WTC11 (cell line): ENCODE results near the gene CRACDL. TPM values are rescaled to one million over a fixed set of nuclear protein-coding genes. Genes with fewer than 3 reads are reported as not detected.

Source experiments
- ATAC-seq: fragments of 200-7000 bp; cut with Tn5 transposase; 2 replicates; pipeline ENCODE4 v1.10.0; 2021; ENCODE audit warnings: mild to moderate bottlenecking, moderate library complexity
- CTCF ChIA-PET: fragments of 300-600 bp; sonication (Branson Sonifier 250); formaldehyde crosslinking; loops from one replicate; lab custom pipeline; 2021; ENCODE audit warnings: antibody characterized with exemption; lab: Charles Lee
- POLR2A ChIA-PET: fragments of 350-600 bp; sonication (Branson Sonifier 250); formaldehyde crosslinking; loops from one replicate; lab custom pipeline; 2021; ENCODE audit warnings: antibody characterized with exemption; lab: Charles Lee
- DNase-seq: peaks from one replicate; pipeline ENCODE4 v3.0.0; 2021; ENCODE audit warnings: low spot score
- H3K27ac Mint-ChIP-seq: 2 replicates; pipeline ENCODE4 v1.8.0; 2021; ENCODE audit warnings: mixed read lengths
- H3K27me3 Mint-ChIP-seq: 2 replicates; pipeline ENCODE4 v1.8.0; 2021; ENCODE audit warnings: low read depth, mild to moderate bottlenecking, moderate library complexity, mixed read lengths
- H3K36me3 Mint-ChIP-seq: 2 replicates; pipeline ENCODE4 v1.8.0; 2021; ENCODE audit warnings: mixed read lengths
- H3K4me1 Mint-ChIP-seq: 2 replicates; pipeline ENCODE4 v1.8.0; 2022; ENCODE audit warnings: mixed read lengths
- H3K4me3 Mint-ChIP-seq: 2 replicates; pipeline ENCODE4 v1.8.0; 2021; ENCODE audit warnings: mild to moderate bottlenecking, moderate library complexity, mixed read lengths
- H3K9me3 Mint-ChIP-seq: 2 replicates; pipeline ENCODE4 v1.8.0; 2021; ENCODE audit warnings: mixed read lengths
- HMGA2 ChIP-seq: fragments of 250-450 bp; sonication (Bioruptor Pico); IDR thresholded peaks from 2 replicates; pipeline ENCODE4 v1.4.0; 2021; ENCODE audit warnings: mild to moderate bottlenecking, moderate library complexity
- JAZF1 ChIP-seq: fragments of 250-450 bp; sonication (Bioruptor Pico); IDR thresholded peaks from 2 replicates; pipeline ENCODE4 v1.9.0; 2021; ENCODE audit warnings: moderate library complexity, mild to moderate bottlenecking, inconsistent platforms
- KAT7 ChIP-seq: sonication (generic); formaldehyde crosslinking; IDR thresholded peaks from 2 replicates; pipeline ENCODE4 v1.8.1; 2023; ENCODE audit warnings: missing genetic modification reagents, mild to moderate bottlenecking, borderline replicate concordance
- OVOL2 ChIP-seq: fragments of 250-450 bp; sonication (Bioruptor Pico); IDR thresholded peaks from 2 replicates; pipeline ENCODE4 v1.9.0; 2021; ENCODE audit warnings: mild to moderate bottlenecking, borderline replicate concordance
- SMAD4 ChIP-seq: sonication (generic); formaldehyde crosslinking; IDR thresholded peaks from 2 replicates; pipeline ENCODE4 v1.8.0; 2022; ENCODE audit warnings: mild to moderate bottlenecking, missing genetic modification reagents
- TEAD4 ChIP-seq: sonication (generic); formaldehyde crosslinking; IDR thresholded peaks from 2 replicates; pipeline ENCODE4 v1.8.0; 2022; ENCODE audit warnings: mild to moderate bottlenecking, missing genetic modification reagents
- ZBTB21 ChIP-seq: sonication (generic); formaldehyde crosslinking; IDR thresholded peaks from 2 replicates; pipeline ENCODE4 v1.8.1; 2023; ENCODE audit warnings: mild to moderate bottlenecking, missing genetic modification reagents, borderline replicate concordance
- ZNF121 ChIP-seq: sonication (generic); formaldehyde crosslinking; IDR thresholded peaks from 2 replicates; pipeline ENCODE4 v1.8.0; 2023; ENCODE audit warnings: missing genetic modification reagents
- ZNF232 ChIP-seq: sonication (generic); formaldehyde crosslinking; IDR thresholded peaks from 2 replicates; pipeline ENCODE4 v1.8.0; 2022; ENCODE audit warnings: mild to moderate bottlenecking, missing genetic modification reagents
- ZNF263 ChIP-seq: sonication (generic); formaldehyde crosslinking; IDR thresholded peaks from 2 replicates; pipeline ENCODE4 v1.8.1; 2022; ENCODE audit warnings: low read depth, mild to moderate bottlenecking, moderate library complexity, missing genetic modification reagents
- ZNF317 ChIP-seq: sonication (generic); formaldehyde crosslinking; IDR thresholded peaks from 2 replicates; pipeline ENCODE4 v1.8.1; 2023; ENCODE audit warnings: low read depth, mild to moderate bottlenecking, moderate library complexity, missing genetic modification reagents, borderline replicate concordance
- ZNF396 ChIP-seq: fragments of 250-450 bp; sonication (Bioruptor Pico); IDR thresholded peaks from 2 replicates; pipeline ENCODE4 v1.8.0; 2021; ENCODE audit warnings: mild to moderate bottlenecking, moderate library complexity, borderline replicate concordance
- ZNF423 ChIP-seq: fragments of 250-450 bp; sonication (Bioruptor Pico); IDR thresholded peaks from 2 replicates; pipeline ENCODE4 v2.1.2; 2022; ENCODE audit warnings: mild to moderate bottlenecking, moderate library complexity
- ZNF671 ChIP-seq: fragments of 250-450 bp; sonication (Bioruptor Pico); IDR thresholded peaks from 2 replicates; pipeline ENCODE4 v1.8.0; 2021; ENCODE audit warnings: mild to moderate bottlenecking
- total RNA-seq: library from RNA; stranded (reverse); gene quantifications from 3 replicates; pipeline ENCODE4 v1.2.3, GENCODE V29; 2021
- TF ChIP-seq, protein P1 (sequence below): sonication (generic); formaldehyde crosslinking; IDR thresholded peaks from 2 replicates; pipeline ENCODE4 v1.8.1; 2023; ENCODE audit warnings: mild to moderate bottlenecking, missing genetic modification reagents, borderline replicate concordance
- TF ChIP-seq, protein P2 (sequence below): sonication (generic); formaldehyde crosslinking; IDR thresholded peaks from 2 replicates; pipeline ENCODE4 v1.8.1; 2022; ENCODE audit warnings: low read depth, mild to moderate bottlenecking, moderate library complexity, missing genetic modification reagents, borderline replicate concordance
- TF ChIP-seq, protein P3 (sequence below): sonication (generic); formaldehyde crosslinking; IDR thresholded peaks from 2 replicates; pipeline ENCODE4 v1.8.1; 2022; ENCODE audit warnings: mild to moderate bottlenecking, moderate library complexity, missing genetic modification reagents
- TF ChIP-seq, protein P4 (sequence below): sonication (generic); formaldehyde crosslinking; IDR thresholded peaks from 2 replicates; pipeline ENCODE4 v1.8.0; 2022; ENCODE audit warnings: mild to moderate bottlenecking, missing genetic modification reagents
- TF ChIP-seq, protein P5 (sequence below): fragments of 200-600 bp; IDR thresholded peaks from 2 replicates; pipeline ENCODE4 v1.8.0; 2022; ENCODE audit warnings: antibody characterized with exemption
- TF ChIP-seq, protein P6 (sequence below): sonication (generic); formaldehyde crosslinking; conservative IDR thresholded peaks from 2 replicates; pipeline ENCODE4 v1.8.1; 2022; ENCODE audit warnings: mild to moderate bottlenecking, missing genetic modification reagents

Gene CRACDL
- total RNA-seq, 1 experiment from 2014 or later: 0.72 TPM

DNA sequence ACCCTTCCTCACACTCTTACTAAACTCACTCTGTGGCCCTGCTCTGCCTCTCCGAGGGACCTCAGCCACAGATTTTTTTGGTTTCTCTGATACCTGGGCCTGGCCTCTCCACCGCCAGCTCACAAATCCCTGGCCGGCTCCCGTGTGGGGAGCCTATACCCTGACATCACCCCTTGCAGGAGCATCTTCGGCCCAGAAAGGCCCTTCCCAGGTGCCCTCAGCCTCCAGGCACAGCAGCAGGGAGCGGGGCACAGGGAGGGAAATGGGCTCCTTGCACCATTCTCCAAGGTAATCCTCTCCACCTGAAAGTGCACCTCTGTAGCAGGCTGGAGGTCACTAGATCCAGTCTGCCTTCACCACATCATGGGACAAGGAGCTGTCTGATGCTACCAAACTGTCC, 43.2 kb downstream of the CRACDL start:
- TF ChIP-seq, protein P1, sequence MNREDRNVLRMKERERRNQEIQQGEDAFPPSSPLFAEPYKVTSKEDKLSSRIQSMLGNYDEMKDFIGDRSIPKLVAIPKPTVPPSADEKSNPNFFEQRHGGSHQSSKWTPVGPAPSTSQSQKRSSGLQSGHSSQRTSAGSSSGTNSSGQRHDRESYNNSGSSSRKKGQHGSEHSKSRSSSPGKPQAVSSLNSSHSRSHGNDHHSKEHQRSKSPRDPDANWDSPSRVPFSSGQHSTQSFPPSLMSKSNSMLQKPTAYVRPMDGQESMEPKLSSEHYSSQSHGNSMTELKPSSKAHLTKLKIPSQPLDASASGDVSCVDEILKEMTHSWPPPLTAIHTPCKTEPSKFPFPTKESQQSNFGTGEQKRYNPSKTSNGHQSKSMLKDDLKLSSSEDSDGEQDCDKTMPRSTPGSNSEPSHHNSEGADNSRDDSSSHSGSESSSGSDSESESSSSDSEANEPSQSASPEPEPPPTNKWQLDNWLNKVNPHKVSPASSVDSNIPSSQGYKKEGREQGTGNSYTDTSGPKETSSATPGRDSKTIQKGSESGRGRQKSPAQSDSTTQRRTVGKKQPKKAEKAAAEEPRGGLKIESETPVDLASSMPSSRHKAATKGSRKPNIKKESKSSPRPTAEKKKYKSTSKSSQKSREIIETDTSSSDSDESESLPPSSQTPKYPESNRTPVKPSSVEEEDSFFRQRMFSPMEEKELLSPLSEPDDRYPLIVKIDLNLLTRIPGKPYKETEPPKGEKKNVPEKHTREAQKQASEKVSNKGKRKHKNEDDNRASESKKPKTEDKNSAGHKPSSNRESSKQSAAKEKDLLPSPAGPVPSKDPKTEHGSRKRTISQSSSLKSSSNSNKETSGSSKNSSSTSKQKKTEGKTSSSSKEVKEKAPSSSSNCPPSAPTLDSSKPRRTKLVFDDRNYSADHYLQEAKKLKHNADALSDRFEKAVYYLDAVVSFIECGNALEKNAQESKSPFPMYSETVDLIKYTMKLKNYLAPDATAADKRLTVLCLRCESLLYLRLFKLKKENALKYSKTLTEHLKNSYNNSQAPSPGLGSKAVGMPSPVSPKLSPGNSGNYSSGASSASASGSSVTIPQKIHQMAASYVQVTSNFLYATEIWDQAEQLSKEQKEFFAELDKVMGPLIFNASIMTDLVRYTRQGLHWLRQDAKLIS: no peak
- TF ChIP-seq, protein P2, sequence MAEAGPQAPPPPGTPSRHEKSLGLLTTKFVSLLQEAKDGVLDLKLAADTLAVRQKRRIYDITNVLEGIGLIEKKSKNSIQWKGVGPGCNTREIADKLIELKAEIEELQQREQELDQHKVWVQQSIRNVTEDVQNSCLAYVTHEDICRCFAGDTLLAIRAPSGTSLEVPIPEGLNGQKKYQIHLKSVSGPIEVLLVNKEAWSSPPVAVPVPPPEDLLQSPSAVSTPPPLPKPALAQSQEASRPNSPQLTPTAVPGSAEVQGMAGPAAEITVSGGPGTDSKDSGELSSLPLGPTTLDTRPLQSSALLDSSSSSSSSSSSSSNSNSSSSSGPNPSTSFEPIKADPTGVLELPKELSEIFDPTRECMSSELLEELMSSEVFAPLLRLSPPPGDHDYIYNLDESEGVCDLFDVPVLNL: no peak
- TF ChIP-seq, protein P3, sequence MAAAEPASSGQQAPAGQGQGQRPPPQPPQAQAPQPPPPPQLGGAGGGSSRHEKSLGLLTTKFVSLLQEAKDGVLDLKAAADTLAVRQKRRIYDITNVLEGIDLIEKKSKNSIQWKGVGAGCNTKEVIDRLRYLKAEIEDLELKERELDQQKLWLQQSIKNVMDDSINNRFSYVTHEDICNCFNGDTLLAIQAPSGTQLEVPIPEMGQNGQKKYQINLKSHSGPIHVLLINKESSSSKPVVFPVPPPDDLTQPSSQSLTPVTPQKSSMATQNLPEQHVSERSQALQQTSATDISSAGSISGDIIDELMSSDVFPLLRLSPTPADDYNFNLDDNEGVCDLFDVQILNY (CRISPR knock-in tag): no peak
- TF ChIP-seq ZNF263 (CRISPR knock-in tag) (no peak), ZNF423 (no peak), ZNF121 (CRISPR knock-in tag) (no peak), HMGA2 (CRISPR knock-in tag) (no peak)
- TF ChIP-seq, all 79 proteins: peak for 0
- DNase-seq: no peak
- CTCF ChIA-PET: no interaction called here

DNA sequence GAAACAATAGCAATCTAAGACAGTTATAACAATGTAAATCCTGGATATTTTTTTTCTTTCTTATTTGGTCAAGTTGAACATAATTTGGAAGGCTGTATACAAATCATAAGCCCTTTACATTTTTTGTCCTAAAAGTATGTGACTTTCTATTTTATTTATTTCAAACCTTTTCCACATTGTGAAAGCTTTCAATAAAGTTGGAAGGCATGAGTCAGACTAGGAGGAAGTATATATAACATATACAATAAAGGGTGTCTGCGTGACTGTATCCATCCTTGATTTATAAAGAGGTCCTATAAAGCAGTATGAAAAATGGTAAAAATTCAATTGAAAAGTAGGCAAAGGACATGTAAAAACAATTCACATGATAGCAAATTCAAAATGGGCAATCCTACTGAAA, 44.4 kb downstream of the CRACDL start:
- Mint-ChIP-seq H3K4me1 (no peaks in the 10 kb centered on the region), H3K9me3 (peaks cover 32% of the 10 kb centered on the region), H3K4me3 (no peak overlapping the region), H3K27me3 (no peaks in the 10 kb centered on the region), H3K27ac (no peak overlapping the region), H3K36me3 (peaks cover 11% of the 10 kb centered on the region)
- ATAC-seq (no peak), DNase-seq (no peak)
- no peak for TF ChIP-seq TEAD4
- TF ChIP-seq, protein P4, sequence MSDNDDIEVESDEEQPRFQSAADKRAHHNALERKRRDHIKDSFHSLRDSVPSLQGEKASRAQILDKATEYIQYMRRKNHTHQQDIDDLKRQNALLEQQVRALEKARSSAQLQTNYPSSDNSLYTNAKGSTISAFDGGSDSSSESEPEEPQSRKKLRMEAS (CRISPR knock-in tag): no peak
- no peak for TF ChIP-seq OVOL2 (CRISPR knock-in tag)
- TF ChIP-seq ZNF396 (CRISPR knock-in tag): no peak
- TF ChIP-seq ZNF232: no peak
- no peak for TF ChIP-seq ZBTB21 (CRISPR knock-in tag)
- TF ChIP-seq KAT7: no peak
- TF ChIP-seq, protein P5, sequence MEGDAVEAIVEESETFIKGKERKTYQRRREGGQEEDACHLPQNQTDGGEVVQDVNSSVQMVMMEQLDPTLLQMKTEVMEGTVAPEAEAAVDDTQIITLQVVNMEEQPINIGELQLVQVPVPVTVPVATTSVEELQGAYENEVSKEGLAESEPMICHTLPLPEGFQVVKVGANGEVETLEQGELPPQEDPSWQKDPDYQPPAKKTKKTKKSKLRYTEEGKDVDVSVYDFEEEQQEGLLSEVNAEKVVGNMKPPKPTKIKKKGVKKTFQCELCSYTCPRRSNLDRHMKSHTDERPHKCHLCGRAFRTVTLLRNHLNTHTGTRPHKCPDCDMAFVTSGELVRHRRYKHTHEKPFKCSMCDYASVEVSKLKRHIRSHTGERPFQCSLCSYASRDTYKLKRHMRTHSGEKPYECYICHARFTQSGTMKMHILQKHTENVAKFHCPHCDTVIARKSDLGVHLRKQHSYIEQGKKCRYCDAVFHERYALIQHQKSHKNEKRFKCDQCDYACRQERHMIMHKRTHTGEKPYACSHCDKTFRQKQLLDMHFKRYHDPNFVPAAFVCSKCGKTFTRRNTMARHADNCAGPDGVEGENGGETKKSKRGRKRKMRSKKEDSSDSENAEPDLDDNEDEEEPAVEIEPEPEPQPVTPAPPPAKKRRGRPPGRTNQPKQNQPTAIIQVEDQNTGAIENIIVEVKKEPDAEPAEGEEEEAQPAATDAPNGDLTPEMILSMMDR: no peak
- no peak for TF ChIP-seq JAZF1
- TF ChIP-seq, protein P6, sequence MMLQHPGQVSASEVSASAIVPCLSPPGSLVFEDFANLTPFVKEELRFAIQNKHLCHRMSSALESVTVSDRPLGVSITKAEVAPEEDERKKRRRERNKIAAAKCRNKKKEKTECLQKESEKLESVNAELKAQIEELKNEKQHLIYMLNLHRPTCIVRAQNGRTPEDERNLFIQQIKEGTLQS (CRISPR knock-in tag): no peak
- no peak for TF ChIP-seq ZNF671 (CRISPR knock-in tag)
- no peak for TF ChIP-seq SMAD4 (CRISPR knock-in tag)
- TF ChIP-seq ZNF317 (CRISPR knock-in tag): no peak
- ChIA-PET POLR2A (no interaction called here), CTCF (no interaction called here)

More for the DNA sequence above, 43.2 kb downstream of the CRACDL start:
- H3K36me3 Mint-ChIP-seq: 0 out of 2 replicates have a peak, but pooled peaks cover 3% of the 10 kb centered on the region
- no peak overlapping the region for H3K27ac Mint-ChIP-seq
- no peak for ATAC-seq
- H3K4me1 Mint-ChIP-seq: no peaks in the 10 kb centered on the region
- POLR2A ChIA-PET: no interaction called here
- peaks cover 21% of the 10 kb centered on the region for H3K9me3 Mint-ChIP-seq
- no peaks in the 10 kb centered on the region for H3K27me3 Mint-ChIP-seq
- H3K4me3 Mint-ChIP-seq: no peak overlapping the region
